A673 (cell line): Measurements from ENCODE around the gene DIP2C. TPM values are rescaled to one million over a fixed set of nuclear protein-coding genes. Genes with fewer than 3 reads are reported as not detected.
A peak's percentile ranks its signal among the peaks of the same experiment; 100 is the strongest.

Source experiments
- BruUV-seq: library from RNA; stranded (reverse); fragments of 400-500 nt; replicated peaks from 2 replicates; lab custom pipeline; 2021; lab: Mats Ljungman, UMichigan
- CTCF ChIA-PET: fragments of 300-600 bp; sonication (Branson Sonifier 250); formaldehyde crosslinking; loops from one replicate; lab custom pipeline; 2022; ENCODE audit warnings: antibody characterized with exemption; lab: Charles Lee
- POLR2A ChIA-PET: fragments of 300-600 bp; sonication (Branson Sonifier 250); formaldehyde crosslinking; loops from one replicate; lab custom pipeline; 2022; ENCODE audit warnings: antibody characterized with exemption; ENCODE audit not compliant: low non-redundant PET; lab: Charles Lee
- DNase-seq: peaks from one replicate; pipeline ENCODE4 v3.0.0-alpha.2; 2015; ENCODE audit warnings: low spot score
- H3K27ac ChIP-seq: fragments of 200-600 bp; sonication (generic); 2 replicates; pipeline ENCODE4 v1.5.1; 2016; ENCODE audit warnings: mixed run types, low read depth, mild to moderate bottlenecking, mixed read lengths, antibody characterized with exemption, low read length; ENCODE audit not compliant: poor library complexity, severe bottlenecking
- H3K27me3 ChIP-seq: fragments of 200-600 bp; sonication (generic); replicated peaks from 2 replicates; pipeline ENCODE4 v1.6.1; 2017; ENCODE audit warnings: mixed run types, low read depth, mild to moderate bottlenecking, mixed read lengths, antibody characterized with exemption, low read length; ENCODE audit not compliant: insufficient read depth, poor library complexity
- H3K36me3 ChIP-seq: fragments of 200-600 bp; sonication (generic); 2 replicates; pipeline ENCODE4 v1.6.1; 2016; ENCODE audit warnings: mixed run types, mild to moderate bottlenecking, mixed read lengths, antibody characterized with exemption, low read length; ENCODE audit not compliant: insufficient read depth, poor library complexity, severe bottlenecking
- H3K4me1 ChIP-seq: fragments of 200-600 bp; sonication (generic); 2 replicates; pipeline ENCODE4 v1.6.1; 2017; ENCODE audit warnings: mixed run types, mild to moderate bottlenecking, mixed read lengths, antibody characterized with exemption, low read length; ENCODE audit not compliant: insufficient read depth, poor library complexity, severe bottlenecking
- H3K4me3 ChIP-seq: fragments of 200-600 bp; sonication (generic); 2 replicates; pipeline ENCODE4 v1.5.1; 2016; ENCODE audit warnings: low read depth, mixed run types, mild to moderate bottlenecking, mixed read lengths, low read length; ENCODE audit not compliant: poor library complexity, severe bottlenecking
- H3K9me3 ChIP-seq: fragments of 200-600 bp; sonication (generic); 2 replicates; pipeline ENCODE4 v1.6.1; 2016; ENCODE audit warnings: mixed run types, low read depth, mild to moderate bottlenecking, mixed read lengths, antibody characterized with exemption, low read length; ENCODE audit not compliant: poor library complexity, severe bottlenecking
- CTCF ChIP-seq: fragments of 300-800, 200-600 bp; sonication (generic); conservative IDR thresholded peaks from 2 replicates; pipeline ENCODE4 v1.5.1; 2017; ENCODE audit warnings: low read depth, mild to moderate bottlenecking, antibody characterized with exemption, low read length, moderate library complexity, mixed read lengths
- EZH2 ChIP-seq: fragments of 200-600 bp; sonication (generic); IDR thresholded peaks from 2 replicates; pipeline ENCODE4 v1.6.1; 2017; ENCODE audit warnings: borderline replicate concordance, low read depth, mild to moderate bottlenecking, mixed read lengths, antibody characterized with exemption, low read length; ENCODE audit not compliant: poor library complexity, severe bottlenecking
- intact Hi-C: fragments of 100-400 bp; cut with micrococcal nuclease; formaldehyde crosslinking; loops from one replicate; pipeline ENCODE4 v1.10.0; 2022; ENCODE audit not compliant: unreplicated experiment
- total RNA-seq: library from RNA; stranded (reverse); gene quantifications from 2 replicates; pipeline ENCODE4 v1.2.3, GENCODE V29; 2021

DIP2C gene
- total RNA-seq, 1 experiment from 2014 or later, result 13.2 TPM

GRCh38 chr10:511101-511848 is 178.2 kb downstream of the DIP2C start:
- Histone ChIP-seq H3K27ac (no peak overlapping the region), H3K4me1 (peaks cover 5% of the 10 kb centered on the region), H3K4me3 (no peak overlapping the region), H3K9me3 (no peaks in the 10 kb centered on the region), H3K36me3 (no peaks in the 10 kb centered on the region), H3K27me3 (no peaks in the 10 kb centered on the region)
- intact Hi-C loops, result loop anchor here (5.0 to 10.0 kb wide), 3 partner anchors 174 to 304 kb away; partner anchors contain the start of gene DIP2C
- ChIA-PET POLR2A (no interaction called here), CTCF (interaction anchor here (0.5 to 1.2 kb wide), 2 partner anchors 274 to 565 kb away, joined by 3 to 14 read pairs; no protein-coding TSS in a partner anchor)
- DNase-seq, result peak; percentile 94
- no TSS peak for BruUV-seq
- peak; percentile 99 for TF ChIP-seq CTCF
- TF ChIP-seq EZH2, result no peak

DNA sequence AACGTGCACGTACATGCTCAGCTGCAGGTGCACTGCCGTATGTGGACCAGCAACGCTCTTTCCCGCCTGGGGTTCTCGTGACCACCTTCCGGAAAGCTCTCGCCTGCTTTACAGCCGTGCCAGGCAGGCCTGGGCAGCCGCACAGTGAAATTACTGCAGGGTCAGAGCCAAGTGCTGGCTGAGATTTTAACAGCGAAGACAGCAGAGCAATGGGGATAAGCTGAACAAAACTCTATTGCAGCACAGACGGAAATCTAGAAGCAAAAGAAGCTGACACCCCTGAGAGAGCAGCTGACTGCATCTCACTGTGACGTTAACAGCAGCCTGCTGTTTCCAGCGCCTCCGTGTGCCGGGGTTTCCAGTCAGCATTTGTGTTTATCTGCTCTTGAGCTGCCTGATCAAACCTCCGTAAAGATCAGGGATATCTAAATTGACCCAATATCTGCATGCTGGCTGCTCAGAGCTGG is 179.0 kb downstream of the DIP2C start:
- peaks cover 5% of the 10 kb centered on the region for H3K4me1 ChIP-seq
- DNase-seq, result no peak
- no peak overlapping the region for H3K4me3 ChIP-seq
- H3K9me3 ChIP-seq, result no peaks in the 10 kb centered on the region
- no TSS peak for BruUV-seq
- no peak overlapping the region for H3K27ac ChIP-seq
- ChIA-PET CTCF (interaction anchor here (1.2 kb wide), 1 partner anchor 274 kb away, joined by 3 read pairs; no protein-coding TSS in a partner anchor), POLR2A (no interaction called here)
- no peaks in the 10 kb centered on the region for H3K36me3 ChIP-seq
- H3K27me3 ChIP-seq, result no peaks in the 10 kb centered on the region
- intact Hi-C loops, result loop anchor here (5.0 to 10.0 kb wide), 3 partner anchors 174 to 304 kb away; partner anchors contain the start of gene DIP2C
- TF ChIP-seq CTCF (no peak), EZH2 (no peak)

- no peaks in the 10 kb centered on the region for H3K9me3 ChIP-seq
- CTCF ChIA-PET, result no interaction called here
- BruUV-seq, result no TSS peak
- intact Hi-C loops, result loop anchor here (5.0 to 10.0 kb wide), 3 partner anchors 175 to 305 kb away; partner anchors contain the start of gene DIP2C
- no peak for TF ChIP-seq CTCF
- TF ChIP-seq EZH2, result no peak
- H3K27me3 ChIP-seq, result no peaks in the 10 kb centered on the region
- DNase-seq, result no peak
- H3K4me3 ChIP-seq, result no peak overlapping the region
- H3K36me3 ChIP-seq, result no peaks in the 10 kb centered on the region
- POLR2A ChIA-PET, result no interaction called here
- no peak overlapping the region for H3K27ac ChIP-seq
- peaks cover 5% of the 10 kb centered on the region for H3K4me1 ChIP-seq
These were observed 179.9 kb downstream of the DIP2C start for GRCh38 chr10:509361-510102.
